HepG2 (cell line): ENCODE results near the gene SLC9A9. TPM values are rescaled to one million over a fixed set of nuclear protein-coding genes. Genes with fewer than 3 reads are reported as not detected.

ENCODE experiments used
- BRF2 ChIP-seq: sonication (generic); formaldehyde crosslinking; IDR thresholded peaks from 2 replicates; pipeline ENCODE4 v1.8.1; 2022; ENCODE audit warnings: mild to moderate bottlenecking, missing genetic modification reagents
- CREB3 ChIP-seq: sonication (generic); formaldehyde crosslinking; IDR thresholded peaks from 2 replicates; pipeline ENCODE4 v1.5.0; 2020; ENCODE audit warnings: missing genetic modification reagents
- KAT7 ChIP-seq: IDR thresholded peaks from 2 replicates; pipeline ENCODE4 v1.6.1; 2018; ENCODE audit warnings: borderline replicate concordance, missing compliant biosample characterization
- RNF219 ChIP-seq: sonication (generic); formaldehyde crosslinking; IDR thresholded peaks from 2 replicates; pipeline ENCODE4 v1.5.0; 2020; ENCODE audit warnings: mild to moderate bottlenecking, missing genetic modification reagents
- XBP1 ChIP-seq: sonication (generic); formaldehyde crosslinking; IDR thresholded peaks from 2 replicates; pipeline ENCODE4 v1.5.0; 2020; ENCODE audit warnings: missing genetic modification reagents
- YEATS2 ChIP-seq: sonication (generic); formaldehyde crosslinking; IDR thresholded peaks from 2 replicates; pipeline ENCODE4 v1.4.0; 2020; ENCODE audit warnings: missing genetic modification reagents, borderline replicate concordance
- ZNF362 ChIP-seq: sonication (generic); formaldehyde crosslinking; IDR thresholded peaks from 2 replicates; pipeline ENCODE4 v1.4.0; 2020; ENCODE audit warnings: missing genetic modification reagents, mild to moderate bottlenecking, borderline replicate concordance
- ZNF687 ChIP-seq: sonication (generic); formaldehyde crosslinking; IDR thresholded peaks from 2 replicates; pipeline ENCODE4 v1.5.1; 2020; ENCODE audit warnings: mild to moderate bottlenecking, missing genetic modification reagents, moderate library complexity
- ZSCAN30 ChIP-seq: sonication (generic); formaldehyde crosslinking; IDR thresholded peaks from 2 replicates; pipeline ENCODE4 v1.5.0; 2020; ENCODE audit warnings: mild to moderate bottlenecking, missing genetic modification reagents
- polyA plus RNA-seq, 8 experiments: library from polyadenylated mRNA; depleted of rRNA in 3 of 8; stranded (reverse) in 7 of 8; unstranded in 1 of 8; fragments of >200 nt; fragmentation: Illumina TruSeq in 4 of 8; extraction: Trizol in 4 of 8; gene quantifications; 2 replicates each; pipeline versions ENCODE4 v1.2.1 to v1.2.3, GENCODE V29; 2011 to 2016; ENCODE audit warnings: low read depth in 4 of 8, missing spikeins in 1 of 8, mixed read lengths in 1 of 8; ENCODE audit not compliant: insufficient read depth in 1 of 8
- total RNA-seq, 5 experiments: library from RNA; depleted of rRNA; stranded (reverse); fragments of >200 nt; fragmentation: Illumina TruSeq; extraction: Trizol; gene quantifications; 2 replicates each; pipeline ENCODE4 v1.2.3, GENCODE V29; 2016; ENCODE audit warnings: low read depth in 1 of 5

The SLC9A9 gene
- total and polyA plus RNA-seq, 2 of the 13 experiments (the other 11 are each of a cell fraction or from before 2014, with no cell fraction given) = not detected

- no peak for TF ChIP-seq CREB3 (CRISPR knock-in tag)
- TF ChIP-seq ZSCAN30 (CRISPR knock-in tag) = no peak
- no peak for TF ChIP-seq KAT7 (CRISPR knock-in tag)
- no peak for TF ChIP-seq RNF219 (CRISPR knock-in tag)
- no peak for TF ChIP-seq YEATS2 (CRISPR knock-in tag)
- no peak for TF ChIP-seq ZNF687 (CRISPR knock-in tag)
- no peak for TF ChIP-seq BRF2
- TF ChIP-seq XBP1 (CRISPR knock-in tag) = no peak
- TF ChIP-seq ZNF362 (CRISPR knock-in tag) = no peak
Observed at GRCh38 chr3:143720381-143720780, 127.9 kb downstream of the SLC9A9 start (continued).
